ENCODE results near the gene RIC8A.
"Not testable (repeated sequence)": the region's sequence is repeated elsewhere in the genome, so short reads cannot be mapped to it uniquely, and the experiment has no call there.

RIC8A gene

DNA sequence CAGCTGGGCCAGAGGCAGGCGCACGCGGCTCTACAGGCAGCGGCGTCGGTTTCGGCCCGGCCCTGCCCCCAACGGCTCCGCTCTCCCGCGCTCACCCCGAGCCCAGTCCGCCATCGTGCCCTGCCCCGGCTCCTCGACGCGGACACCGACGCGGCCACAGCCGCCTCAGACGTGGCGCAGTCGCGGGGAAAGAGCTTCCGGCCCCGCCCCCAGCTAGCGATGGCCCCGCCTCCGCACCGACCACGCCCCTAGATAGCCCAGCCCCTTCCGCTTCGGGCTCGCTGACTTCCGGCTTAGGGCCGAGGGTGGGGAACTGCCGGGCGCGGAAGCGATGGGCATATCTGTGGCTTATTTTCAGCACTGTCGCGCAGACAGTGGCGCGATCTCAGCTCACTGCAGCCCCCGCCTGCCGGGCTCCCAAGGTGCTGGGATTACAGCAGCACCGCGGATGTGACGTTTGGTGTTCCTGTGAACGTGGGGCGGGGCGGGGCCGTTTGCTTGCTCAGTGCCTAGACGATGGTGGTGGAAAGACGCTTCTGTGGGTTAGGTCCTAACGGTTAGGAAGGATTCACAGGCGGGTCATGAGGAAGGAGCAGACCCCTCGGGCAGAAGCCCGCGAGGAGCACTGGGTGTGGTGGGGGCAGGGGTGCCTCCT, at the start of gene RIC8A, which contains the start of gene BET1L:
Gene RIC8A, plus strand, starts transcription at position 501 of the 655 bp plus-strand sequence. CDS start 1,147 bp downstream, outside the sequence.
Gene BET1L, minus strand, starts transcription at position 192 of the 655 bp plus-strand sequence. Its CDS starts 78 bp downstream, at position 114.
- Mint-ChIP-seq H3K9me3 (no peaks in the 10 kb centered on the region), H3K27me3 (no peaks in the 10 kb centered on the region), H3K4me3 (peak within 1 kb of the TSS; percentile 90), H3K36me3 (peaks cover 14% of the 10 kb centered on the region), H3K4me1 (peaks cover 26% of the 10 kb centered on the region), H3K27ac (peak within 1 kb of the TSS; percentile 90)
- ATAC-seq (ENCODE audit: low read depth): peak; percentile 80
- peak; percentile 96 to 98 for DNase-seq (ENCODE audit: low spot score in 2 of 2)

DNA sequence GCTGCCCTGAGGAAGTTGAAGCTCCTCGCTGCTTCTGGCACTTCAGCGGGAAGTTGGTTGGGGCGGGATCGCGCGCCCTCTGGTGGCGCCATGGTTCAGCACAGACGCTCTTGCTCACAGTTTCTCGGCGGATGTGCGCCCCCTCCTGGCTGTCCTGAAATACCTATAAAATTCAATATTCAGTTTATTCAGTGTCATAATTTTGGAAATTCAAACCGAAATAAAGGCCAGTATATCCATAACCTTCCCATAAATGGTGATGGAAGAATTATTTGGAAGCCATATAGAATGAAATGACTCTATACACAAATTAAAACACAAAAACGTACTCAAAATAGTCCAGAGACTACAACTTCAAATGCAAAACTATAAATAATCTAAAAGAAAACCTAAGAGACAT, 27.3 kb upstream of the RIC8A start:
- H3K9me3 Mint-ChIP-seq; ATAC-seq (ENCODE audit: low read depth); H3K27ac Mint-ChIP-seq; H3K36me3 Mint-ChIP-seq; H3K4me3 Mint-ChIP-seq; H3K4me1 Mint-ChIP-seq; DNase-seq (ENCODE audit: low spot score in 2 of 2); H3K27me3 Mint-ChIP-seq: not testable (repeated sequence)

DNA sequence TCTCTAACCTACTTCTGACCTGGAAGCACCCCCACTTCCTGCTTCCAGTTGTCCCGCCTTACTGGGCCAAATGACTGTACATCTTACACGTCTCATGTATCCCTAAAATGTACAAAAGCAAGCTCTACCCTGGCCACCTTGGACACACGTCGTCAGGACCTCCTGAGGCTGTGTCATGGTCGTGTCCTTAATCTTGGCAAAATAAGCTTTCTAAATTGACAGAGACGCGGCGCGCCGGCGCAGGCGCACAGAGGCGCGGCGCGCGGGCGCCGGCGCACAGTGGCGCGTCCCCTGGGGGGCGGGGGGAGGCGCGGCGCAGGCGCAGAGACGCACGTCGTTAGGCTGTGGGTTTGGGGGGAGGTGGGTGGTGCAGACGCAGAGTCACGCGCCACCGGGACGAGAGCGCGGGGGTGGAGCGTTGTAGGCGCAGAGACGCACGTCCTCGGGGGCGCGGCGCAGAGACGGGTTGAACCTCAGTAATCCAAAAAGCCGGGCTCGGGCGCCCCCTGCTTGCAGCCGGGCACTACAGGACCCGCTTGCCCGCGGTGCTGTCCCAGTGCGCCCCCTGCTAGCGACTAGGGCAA, 18.2 kb upstream of the RIC8A start:
- H3K27me3 Mint-ChIP-seq: not testable (repeated sequence)

DNA sequence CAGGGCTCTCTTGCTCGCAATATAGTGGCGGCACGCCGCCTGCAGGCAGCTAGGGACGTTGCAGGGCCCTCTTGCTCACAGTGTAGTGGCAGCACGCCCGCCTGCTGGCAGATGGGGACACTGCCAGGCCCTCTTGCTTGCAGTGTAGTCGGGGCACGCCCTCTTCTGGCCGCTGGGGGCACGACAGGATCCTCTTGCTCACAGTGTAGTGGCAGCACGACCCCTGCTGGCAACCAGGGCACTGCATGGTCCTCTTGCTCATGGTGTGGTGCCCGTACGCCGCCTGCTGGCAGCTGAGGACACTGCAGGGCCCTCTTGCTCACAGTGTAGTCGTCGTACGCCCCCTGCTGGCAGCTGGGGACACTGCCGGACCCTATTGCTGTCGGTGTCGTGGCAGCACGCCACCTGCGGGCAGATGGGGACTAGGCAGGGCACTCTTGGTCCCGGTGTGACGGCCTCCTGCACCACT, 17.6 kb upstream of the RIC8A start:
- H3K27ac Mint-ChIP-seq, H3K4me3 Mint-ChIP-seq, H3K36me3 Mint-ChIP-seq, H3K4me1 Mint-ChIP-seq, H3K9me3 Mint-ChIP-seq, H3K27me3 Mint-ChIP-seq: not testable (repeated sequence)
- ATAC-seq (ENCODE audit: low read depth) (peak; percentile 66), DNase-seq (ENCODE audit: low spot score in 2 of 2) (peak in 1 of 2 donors; percentile 18)

More for the DNA sequence above, 18.2 kb upstream of the RIC8A start:
- ATAC-seq (ENCODE audit: low read depth) (peak; percentile 16), DNase-seq (ENCODE audit: low spot score in 2 of 2) (peak in 1 of 2 donors; percentile 24)
- not testable (repeated sequence) for H3K36me3 Mint-ChIP-seq, H3K27ac Mint-ChIP-seq, H3K4me1 Mint-ChIP-seq, H3K9me3 Mint-ChIP-seq, H3K4me3 Mint-ChIP-seq

DNA sequence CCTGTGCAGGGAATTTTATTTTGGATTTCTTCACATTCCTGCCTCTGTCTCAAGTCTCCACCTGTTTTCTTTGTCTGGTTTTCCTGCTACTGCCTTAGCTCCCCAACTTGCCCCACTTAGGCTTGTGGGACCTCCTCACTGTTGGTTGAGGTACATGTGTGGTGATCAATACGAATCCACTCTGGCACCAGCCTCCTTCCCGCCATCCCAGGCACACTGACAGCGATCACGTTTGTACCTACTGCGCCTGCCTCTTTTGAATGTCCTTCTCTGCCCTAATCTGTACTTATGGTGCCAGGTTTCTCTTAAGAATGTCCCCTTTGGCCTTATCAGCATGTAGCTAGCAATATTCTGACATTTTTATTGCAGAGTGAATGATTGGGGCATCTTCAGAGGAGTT, 17.0 kb upstream of the RIC8A start:
- not testable (repeated sequence) for H3K27me3 Mint-ChIP-seq; ATAC-seq (ENCODE audit: low read depth); H3K4me3 Mint-ChIP-seq; H3K27ac Mint-ChIP-seq; H3K9me3 Mint-ChIP-seq; H3K4me1 Mint-ChIP-seq; DNase-seq (ENCODE audit: low spot score in 2 of 2); H3K36me3 Mint-ChIP-seq

DNA sequence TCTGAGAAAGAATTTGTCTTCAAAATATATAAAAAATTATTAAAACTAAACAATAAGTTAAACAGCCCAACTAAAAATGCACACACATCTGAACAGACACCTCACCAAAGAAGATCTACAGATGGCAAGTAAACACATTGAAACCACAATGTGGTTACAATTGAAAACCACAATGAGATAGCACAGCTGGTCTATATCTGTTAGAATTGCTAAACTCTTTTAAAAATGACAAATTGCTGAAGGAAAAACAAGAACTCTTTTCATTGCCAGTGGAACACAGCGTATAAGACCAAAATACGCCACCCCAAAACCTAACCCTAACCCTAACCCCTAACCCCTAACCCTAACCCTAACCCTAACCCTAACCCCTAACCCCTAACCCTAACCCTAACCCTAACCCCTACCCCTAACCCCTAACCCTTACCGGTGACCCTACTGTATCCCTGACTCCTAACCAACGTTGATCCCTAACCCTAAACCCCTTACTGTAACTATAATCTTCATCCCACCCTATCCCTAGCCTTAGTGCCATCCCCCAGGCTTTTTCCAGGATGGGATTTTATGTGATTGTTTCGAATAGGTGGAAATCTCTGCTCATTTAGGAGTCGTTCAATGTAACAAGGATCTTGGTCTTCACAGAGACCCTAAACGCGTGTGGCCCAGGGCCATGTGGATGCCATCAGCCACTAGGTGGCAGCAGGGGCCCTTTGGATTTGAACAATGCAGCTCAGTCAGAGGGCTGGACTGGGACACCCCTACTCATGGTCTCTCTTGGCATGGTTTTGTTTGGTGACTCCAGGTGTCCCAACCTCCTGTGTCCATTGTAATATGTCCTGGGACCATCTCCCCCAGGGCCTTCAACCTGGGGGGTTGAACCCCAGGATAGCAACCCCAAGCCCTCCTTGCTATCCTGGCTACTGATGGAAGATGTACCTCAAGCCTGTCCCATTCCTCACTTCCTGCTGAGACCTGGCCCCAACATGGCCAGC, 15.7 kb upstream of the RIC8A start:
- peak; percentile 53 to 54 for DNase-seq (ENCODE audit: low spot score in 2 of 2)
- not testable (repeated sequence) for H3K9me3 Mint-ChIP-seq, H3K27me3 Mint-ChIP-seq, H3K27ac Mint-ChIP-seq, H3K36me3 Mint-ChIP-seq, H3K4me1 Mint-ChIP-seq, H3K4me3 Mint-ChIP-seq
- ATAC-seq (ENCODE audit: low read depth): peak; percentile 75

DNA sequence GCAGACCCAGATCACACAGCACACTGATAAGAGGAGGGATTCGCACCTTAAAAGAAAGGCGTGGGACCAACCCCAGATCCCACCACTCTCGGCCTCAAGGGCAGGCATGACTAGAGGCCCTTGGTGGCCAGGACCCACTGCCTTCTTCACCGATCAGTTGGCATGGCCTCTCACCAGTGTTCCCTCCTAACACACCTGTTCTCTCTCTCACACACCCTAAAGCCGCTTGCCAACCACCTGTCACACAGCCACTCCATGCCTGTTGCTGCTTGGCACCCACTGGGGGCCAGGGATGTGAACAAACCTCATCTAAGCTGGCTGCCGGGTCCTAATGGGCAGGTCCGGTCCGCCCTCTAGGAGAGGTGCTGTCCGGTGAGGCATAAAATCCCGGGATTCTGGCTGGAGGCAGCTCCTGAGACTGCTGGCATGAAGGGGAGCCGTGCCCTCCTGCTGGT, 14.8 kb upstream of the RIC8A start, which contains the start of gene SCGB1C1:
Gene SCGB1C1, plus strand, starts transcription at position 405 of the 455 bp plus-strand sequence. Its CDS starts 22 bp downstream, at position 427.
- not testable (repeated sequence) for DNase-seq (ENCODE audit: low spot score in 2 of 2); H3K9me3 Mint-ChIP-seq; H3K4me3 Mint-ChIP-seq; H3K36me3 Mint-ChIP-seq; H3K27ac Mint-ChIP-seq; H3K4me1 Mint-ChIP-seq; H3K27me3 Mint-ChIP-seq; ATAC-seq (ENCODE audit: low read depth)

DNA sequence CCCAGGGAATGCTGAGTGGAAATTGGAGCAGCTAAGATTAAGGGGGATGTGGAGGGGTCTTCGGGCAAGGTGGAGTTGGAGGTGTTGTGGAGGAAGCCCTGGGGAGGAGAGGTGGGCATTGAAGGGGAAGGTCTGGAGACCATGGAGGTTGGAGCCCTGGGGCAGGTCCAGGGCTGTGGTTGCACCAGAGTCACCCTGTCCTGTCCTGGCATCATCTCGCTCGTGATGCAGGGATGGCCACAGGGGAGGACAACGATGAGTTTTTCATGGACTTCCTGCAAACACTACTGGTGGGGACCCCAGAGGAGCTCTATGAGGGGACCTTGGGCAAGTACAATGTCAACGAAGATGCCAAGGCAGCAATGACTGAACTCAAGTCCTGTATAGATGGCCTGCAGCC, 14.0 kb upstream of the RIC8A start:
- H3K27ac Mint-ChIP-seq; H3K36me3 Mint-ChIP-seq; H3K4me1 Mint-ChIP-seq; ATAC-seq (ENCODE audit: low read depth); DNase-seq (ENCODE audit: low spot score in 2 of 2); H3K27me3 Mint-ChIP-seq; H3K9me3 Mint-ChIP-seq; H3K4me3 Mint-ChIP-seq: not testable (repeated sequence)

DNA sequence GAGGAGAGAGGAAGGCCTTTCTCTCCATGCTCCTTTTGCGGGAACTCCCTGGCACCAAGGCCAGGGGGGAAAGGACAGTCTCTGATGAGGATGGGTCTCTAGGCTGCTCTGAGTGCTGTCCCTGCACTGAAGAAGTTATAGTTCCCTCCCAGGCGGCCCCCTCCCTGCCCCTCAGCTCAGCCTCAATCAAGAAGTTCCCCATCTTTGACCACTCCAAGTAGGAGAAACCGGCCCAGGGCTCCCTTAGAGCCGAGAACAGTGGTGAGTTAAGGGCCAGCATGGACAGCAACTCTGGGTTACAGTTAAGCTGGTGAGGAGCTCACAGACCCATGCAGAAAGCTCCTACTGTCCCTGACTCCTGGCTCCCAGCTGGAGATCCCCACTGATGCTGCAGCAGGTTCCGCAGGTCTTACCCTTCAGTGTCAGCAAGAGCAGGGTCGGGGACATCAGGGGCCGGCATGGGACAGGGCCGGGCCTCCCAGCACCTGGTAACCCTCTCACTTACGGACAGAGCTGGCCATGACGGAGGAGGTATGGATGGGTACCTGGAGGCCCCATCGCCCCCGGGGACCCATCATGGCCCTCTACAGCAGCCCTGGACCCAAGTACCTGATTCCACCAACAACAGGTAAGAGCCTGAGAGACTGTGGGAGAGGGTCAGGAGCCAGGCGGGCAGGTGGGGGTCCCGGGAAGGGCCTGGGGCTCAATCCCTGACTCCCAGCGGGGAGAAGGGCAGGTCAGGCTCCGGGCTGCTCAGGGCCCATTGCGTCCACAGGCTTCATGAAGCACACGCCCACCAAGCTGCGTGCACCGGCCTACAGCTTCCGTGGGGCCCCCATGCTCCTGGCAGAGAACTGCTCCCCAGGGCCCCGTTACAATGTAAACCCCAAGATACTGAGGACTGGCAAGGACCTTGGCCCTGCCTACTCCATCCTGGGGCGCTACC, 10.4 kb upstream of the RIC8A start:
- Mint-ChIP-seq H3K36me3 (peaks cover 2% of the 10 kb centered on the region), H3K4me3 (no peak overlapping the region), H3K27ac (no peak overlapping the region), H3K9me3 (no peaks in the 10 kb centered on the region), H3K4me1 (peaks cover 4% of the 10 kb centered on the region), H3K27me3 (no peaks in the 10 kb centered on the region)
- ATAC-seq (ENCODE audit: low read depth): no peak
- no peak for DNase-seq (ENCODE audit: low spot score in 2 of 2)

DNA sequence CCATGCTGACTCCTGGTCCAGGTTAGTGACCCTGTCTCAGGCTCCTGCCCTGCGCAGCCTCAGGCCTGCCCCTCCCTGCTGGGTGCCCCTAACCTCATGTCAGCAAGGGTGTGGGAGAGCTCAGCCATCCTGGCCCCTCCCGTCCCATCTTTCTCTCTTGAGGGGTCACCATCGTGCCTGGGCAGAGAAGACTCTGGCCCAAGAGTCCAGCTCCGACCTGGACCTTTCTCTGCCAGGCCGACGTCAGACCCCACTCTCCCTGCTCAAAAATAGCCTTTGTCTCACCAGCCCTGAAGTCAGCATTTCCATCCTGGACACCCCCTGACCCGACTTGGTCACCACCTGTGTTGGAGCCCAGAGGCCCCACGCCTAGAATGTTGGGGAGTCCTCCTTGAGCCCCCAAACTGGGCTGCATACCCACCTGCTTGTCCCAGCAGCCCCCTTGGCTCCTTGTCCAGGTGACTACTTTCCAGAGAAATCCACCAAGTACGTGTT, 9.7 kb upstream of the RIC8A start:
- Mint-ChIP-seq H3K27me3 (no peaks in the 10 kb centered on the region), H3K4me1 (peaks cover 7% of the 10 kb centered on the region), H3K4me3 (no peak overlapping the region), H3K9me3 (no peaks in the 10 kb centered on the region), H3K36me3 (peaks cover 2% of the 10 kb centered on the region), H3K27ac (no peak overlapping the region)
- no peak for DNase-seq (ENCODE audit: low spot score in 2 of 2)
- ATAC-seq (ENCODE audit: low read depth): no peak

DNA sequence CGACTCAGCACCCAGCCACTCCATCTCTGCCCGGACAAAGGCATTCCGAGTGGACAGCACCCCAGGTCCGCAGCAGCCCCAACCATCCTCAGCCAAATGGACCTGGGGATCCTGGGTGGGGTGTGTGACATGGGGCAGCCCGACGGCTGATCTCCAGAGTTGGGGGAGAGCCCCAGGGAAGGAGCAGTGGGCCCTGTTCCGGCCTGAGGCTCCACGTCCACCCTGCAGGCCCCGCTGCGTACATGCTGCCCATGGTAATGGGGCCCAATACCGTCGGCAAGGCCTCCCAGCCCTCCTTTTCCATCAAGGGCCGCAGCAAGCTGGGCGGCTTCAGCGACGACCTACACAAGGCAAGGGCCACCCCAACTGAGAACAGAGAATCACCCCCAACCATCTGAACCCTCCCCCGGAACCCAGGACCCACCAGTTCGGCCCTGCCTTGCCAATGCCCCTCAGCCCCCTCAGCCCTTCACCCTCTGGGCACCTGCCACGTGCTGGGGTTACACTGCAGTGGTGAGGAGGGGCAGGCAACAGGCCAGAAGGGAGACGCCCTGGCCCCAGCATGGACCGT, 9.2 kb upstream of the RIC8A start:
- ATAC-seq (ENCODE audit: low read depth) (no peak), DNase-seq (ENCODE audit: low spot score in 2 of 2) (no peak)
- Mint-ChIP-seq H3K36me3 (peaks cover 7% of the 10 kb centered on the region), H3K27me3 (no peaks in the 10 kb centered on the region), H3K27ac (no peak overlapping the region), H3K4me1 (peaks cover 8% of the 10 kb centered on the region), H3K9me3 (no peaks in the 10 kb centered on the region), H3K4me3 (no peak overlapping the region)

DNA sequence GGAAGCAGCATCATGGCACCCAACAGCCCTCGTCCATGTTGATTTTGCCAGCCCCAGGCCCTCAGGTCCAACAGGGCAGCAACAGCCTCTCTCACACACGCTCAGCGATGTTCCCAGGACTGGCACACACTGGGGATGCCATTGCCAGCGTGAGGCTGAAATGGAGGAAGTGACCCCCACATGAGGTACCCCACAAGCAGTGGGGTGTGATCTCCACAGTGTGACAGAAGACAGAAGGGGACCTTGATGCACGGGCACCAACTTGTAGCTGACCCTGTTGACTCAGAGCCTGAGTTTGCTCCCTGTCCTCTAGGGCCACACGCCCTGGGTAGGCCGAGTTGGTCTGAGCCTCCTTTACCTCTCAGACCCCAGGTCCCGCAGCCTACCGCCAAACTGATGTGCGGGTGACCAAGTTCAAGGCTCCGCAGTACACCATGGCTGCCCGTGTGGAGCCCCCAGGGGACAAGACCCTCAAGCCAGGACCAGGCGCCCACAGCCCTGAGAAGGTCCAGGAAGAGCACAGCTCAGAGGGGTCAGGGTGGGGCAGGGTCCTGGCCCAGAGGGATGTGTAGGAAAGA, 8.4 kb upstream of the RIC8A start:
- no peaks in the 10 kb centered on the region for H3K27me3 Mint-ChIP-seq
- ATAC-seq (ENCODE audit: low read depth) (no peak), DNase-seq (ENCODE audit: low spot score in 2 of 2) (no peak)
- H3K9me3 Mint-ChIP-seq: no peaks in the 10 kb centered on the region
- H3K27ac Mint-ChIP-seq: no peak overlapping the region
- no peak overlapping the region for H3K4me3 Mint-ChIP-seq
- peaks cover 14% of the 10 kb centered on the region for H3K36me3 Mint-ChIP-seq
- H3K4me1 Mint-ChIP-seq: peaks cover 16% of the 10 kb centered on the region

All from memory B cell (primary cell).